ENCODE results near the gene PSMG2.
"Not testable (repeated sequence)": the region's sequence is repeated elsewhere in the genome, so short reads cannot be mapped to it uniquely, and the experiment has no call there.

The PSMG2 gene

DNA sequence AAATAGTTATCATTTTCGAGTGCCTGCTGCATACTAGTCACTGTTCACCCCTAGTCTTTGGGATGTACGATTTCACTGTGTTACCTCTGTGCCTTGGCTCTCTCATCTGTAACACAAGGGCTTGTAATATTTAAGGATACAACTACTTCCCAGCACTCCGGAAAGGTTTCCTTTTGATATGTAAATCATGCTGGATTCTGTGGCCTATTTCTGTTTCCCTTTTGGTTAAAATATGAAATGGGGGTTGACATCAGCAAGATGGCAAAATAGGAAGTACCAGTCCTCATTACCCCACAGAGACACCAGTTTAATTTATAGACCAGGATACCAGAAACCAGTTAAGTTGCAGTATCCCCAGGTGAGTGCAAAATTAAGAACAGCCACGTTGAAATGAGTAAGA, 23.5 kb downstream of the PSMG2 start:
- DNase-seq: no peak

DNA sequence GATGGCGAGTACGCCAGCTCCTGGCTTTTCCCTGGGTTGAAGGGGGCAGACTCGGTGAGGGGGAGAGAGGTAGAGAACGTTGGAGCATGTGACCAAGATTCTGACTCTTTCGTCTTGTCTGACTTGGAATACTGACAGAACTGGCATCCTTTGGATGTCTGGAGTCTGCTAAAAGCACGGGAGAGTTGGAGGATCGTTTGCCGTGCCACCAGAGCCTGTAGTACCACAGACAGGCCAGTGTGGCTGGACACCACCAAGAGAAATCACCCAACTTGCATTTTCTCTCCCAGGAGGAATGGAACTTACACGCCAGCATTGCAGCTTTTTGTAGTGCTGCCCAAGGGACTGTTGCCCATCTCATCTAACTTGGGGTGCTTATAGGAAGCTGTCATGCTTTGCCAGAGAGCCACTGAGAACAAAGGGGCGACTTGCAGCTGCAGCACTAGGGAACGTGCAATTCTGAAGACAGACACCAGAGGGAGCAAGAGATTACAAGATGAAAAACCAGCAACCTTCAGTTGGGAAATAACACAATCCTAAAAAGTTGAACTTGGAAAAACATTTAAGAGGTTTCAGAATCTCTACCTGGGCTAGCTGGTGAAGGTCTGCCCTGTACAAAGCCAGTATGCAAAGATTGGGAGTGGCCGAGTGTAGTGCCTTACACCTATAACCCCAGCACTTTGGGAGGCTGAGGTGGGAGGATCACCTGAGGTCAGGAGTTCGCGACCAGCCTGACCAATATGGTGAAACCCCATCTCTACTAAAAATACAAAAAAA, 24.1 kb downstream of the PSMG2 start:
- peak; percentile 9 for DNase-seq

DNA sequence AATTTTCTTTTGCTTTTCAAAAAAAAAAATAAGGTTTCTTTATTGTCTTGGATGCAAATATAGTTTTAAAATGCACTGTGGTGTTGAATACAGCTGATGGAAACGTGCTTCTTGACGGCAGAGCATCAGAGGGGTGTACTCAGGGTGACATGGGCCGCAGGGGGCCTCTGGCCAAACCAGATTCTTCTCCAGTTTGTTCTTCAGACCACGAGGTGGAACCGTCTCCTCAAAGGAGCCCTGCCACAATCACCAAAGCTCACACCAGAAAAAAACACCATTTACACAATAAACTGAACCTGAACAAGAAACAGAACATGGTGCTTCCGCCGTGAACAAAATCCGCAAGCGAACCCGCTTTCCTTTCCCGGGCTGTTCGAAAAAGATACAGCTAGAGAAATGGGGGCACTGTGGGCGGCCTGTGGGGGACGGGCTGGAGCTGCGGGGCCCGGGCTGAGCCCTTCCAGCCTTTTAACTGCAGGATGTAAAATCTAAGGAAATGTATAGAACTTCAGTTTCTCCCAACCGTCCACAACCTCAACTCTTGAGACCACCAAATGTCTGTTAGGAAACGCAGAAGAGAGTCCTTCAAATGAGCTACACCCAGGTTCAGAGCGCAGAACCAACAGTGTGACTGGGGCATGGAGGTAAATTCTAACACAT, 34.5 kb downstream of the PSMG2 start:
- DNase-seq: no peak

DNA sequence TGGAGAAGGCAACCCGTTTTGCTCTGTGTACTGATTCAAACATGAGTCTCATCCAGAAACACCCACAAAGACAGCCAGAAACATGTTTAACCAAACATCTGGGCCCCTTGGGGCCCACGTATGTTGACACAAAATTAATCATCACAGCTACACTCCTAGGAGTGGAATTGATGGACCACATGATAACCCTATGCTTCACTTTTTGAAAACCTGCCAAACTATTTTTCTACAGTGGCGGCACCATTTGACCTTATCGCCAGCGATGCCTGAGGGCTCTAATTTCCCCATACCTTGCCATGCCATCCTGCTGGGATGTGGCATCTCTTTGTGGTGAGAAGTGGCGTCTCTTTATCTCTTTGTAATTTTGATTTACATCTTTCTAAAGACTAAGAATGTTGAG, 38.5 kb downstream of the PSMG2 start:
- DNase-seq: no peak

DNA sequence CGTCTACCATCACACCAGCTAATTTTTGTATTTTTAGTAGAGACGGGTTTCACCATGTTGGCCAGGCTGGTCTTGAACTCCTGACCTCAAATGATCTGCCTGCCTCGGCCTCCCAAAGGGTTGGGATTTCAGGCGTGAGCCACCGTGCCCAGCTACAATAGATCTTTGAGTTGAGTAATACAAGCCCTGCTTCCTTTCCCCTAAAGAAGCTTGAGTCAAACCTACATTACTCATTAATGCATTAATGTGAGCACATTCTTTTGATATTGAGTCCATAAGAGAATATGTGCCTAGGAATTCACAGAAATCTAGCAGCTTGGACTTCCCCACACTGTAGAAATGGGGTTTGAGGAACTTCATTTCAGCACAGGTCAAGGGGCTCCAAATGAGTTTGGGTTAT, 39.6 kb downstream of the PSMG2 start:
- no peak for DNase-seq

DNA sequence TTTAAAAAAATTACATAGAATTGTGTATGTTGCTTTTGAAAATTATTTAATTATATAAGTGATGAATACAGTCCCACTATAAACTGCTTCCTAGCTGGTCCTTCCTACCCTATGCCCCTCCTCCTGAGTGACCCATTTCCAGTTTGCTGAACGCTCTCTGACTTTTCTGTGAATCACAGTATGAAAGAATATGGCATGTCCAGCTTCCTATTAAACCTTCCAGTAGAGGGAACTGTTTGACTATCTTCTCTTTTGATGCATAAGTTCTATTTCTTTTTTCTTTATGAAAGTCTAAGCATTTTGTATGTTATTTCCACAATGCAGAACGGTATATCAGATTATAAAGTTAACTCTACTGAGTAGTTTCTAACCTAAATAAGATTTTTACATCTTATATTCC, 41.3 kb downstream of the PSMG2 start:
- no peak for DNase-seq

DNA sequence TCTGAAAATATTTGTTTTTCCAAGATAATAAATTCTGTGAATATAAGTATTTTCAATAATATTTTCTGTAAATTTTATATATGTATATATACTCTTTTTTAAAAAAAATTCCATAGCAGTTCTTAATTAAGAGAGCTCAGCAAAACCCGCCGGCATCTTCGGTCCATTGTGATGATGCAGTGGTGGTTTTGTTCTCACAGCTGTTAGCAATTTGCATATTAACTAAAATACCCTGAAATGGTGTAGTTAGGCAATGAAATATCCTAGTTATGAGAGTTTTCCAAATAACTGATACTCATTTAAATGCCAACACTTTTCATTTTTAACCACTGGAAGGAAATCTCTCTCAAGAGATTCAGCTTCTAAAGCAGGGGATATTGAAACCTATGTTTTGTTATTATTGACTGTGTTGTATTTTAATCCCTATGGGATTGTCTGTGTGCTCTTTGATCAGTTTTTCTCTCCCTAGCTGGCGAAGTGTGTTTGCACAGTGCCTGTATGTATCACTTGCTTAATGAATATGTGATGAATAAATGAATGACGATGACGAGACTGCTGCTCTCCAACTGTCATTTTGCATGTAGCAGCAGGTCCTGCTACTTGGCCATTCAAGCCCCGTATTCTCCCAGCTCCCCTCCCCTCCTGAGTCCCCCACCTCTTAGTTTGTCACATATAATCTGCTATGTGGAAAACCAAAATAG, 42.4 kb downstream of the PSMG2 start:
- no peak for DNase-seq

DNA sequence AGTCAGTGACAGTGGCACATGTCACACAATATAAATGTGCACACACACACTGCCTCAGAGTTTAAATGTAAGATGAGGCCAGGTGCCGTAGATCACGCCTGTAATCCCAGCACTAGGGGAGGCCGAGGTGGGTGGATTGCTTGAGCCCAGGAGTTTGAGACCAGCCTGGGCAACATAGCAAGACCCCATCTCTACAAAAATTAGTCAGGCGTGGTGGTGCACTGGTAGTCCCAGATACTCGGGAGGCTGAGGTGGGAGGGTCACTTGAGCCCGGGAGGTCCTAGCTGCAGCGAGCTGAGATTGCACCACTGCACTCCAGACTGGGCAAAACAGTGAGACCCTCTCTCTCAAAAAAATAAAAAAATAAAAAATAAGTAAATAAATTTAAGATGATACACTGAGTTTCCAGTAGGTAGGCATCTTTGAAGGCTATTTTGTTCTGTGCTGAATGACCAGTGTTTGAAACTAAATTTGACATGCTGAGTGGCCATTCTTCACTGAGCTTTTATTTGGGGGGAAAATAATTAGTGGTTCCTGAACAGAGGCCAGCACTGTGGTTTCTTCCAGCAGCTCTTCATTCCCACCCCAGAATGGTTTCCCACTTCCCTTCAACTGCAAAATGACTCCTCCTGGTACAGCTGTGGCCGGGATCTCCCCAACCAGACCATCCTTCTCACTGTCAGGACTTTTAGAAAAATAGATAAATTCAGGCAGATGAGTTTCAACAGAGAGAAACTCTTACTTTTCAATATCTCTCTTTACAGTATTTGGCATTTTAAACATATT, 44.9 kb downstream of the PSMG2 start:
- DNase-seq: no peak

DNA sequence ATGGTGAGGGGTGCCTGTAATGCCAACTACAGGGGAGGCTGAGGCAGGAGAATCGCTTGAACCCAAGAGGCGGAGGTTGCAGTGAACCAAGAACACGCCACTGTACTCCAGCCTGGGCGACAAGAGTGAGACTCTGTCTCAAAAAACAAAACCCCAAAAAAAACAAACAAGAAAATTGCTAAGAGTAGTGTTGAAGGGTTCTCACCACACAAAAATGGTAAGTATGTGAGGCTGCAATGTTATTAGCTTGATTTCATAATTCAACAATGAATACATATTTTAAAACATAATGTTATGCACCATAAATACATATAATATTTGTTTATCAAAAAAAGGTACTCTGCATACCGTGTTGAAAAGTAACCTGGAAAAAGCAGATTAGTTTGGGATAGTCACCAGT, 45.8 kb downstream of the PSMG2 start:
- DNase-seq: no peak

DNA sequence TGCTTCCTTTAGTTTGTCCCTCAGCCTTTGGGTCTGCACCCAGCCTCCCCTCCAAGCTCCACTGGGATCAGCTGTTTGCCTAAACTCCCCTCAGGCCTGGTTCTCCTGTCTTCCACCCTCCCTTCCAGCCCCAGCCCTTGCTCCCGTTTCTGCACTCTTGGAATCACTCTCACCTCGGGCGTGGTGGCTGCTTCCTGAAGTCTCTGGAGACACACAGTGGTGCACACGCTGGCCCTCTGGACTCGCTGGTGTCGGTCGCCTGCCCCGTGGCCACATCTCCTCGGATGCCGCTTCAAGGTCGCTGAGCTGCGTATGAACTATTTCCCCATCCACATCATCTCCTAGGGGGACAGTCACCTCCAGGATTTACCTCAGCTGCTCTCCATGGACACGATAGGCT, 46.3 kb downstream of the PSMG2 start:
- no peak for DNase-seq

DNA sequence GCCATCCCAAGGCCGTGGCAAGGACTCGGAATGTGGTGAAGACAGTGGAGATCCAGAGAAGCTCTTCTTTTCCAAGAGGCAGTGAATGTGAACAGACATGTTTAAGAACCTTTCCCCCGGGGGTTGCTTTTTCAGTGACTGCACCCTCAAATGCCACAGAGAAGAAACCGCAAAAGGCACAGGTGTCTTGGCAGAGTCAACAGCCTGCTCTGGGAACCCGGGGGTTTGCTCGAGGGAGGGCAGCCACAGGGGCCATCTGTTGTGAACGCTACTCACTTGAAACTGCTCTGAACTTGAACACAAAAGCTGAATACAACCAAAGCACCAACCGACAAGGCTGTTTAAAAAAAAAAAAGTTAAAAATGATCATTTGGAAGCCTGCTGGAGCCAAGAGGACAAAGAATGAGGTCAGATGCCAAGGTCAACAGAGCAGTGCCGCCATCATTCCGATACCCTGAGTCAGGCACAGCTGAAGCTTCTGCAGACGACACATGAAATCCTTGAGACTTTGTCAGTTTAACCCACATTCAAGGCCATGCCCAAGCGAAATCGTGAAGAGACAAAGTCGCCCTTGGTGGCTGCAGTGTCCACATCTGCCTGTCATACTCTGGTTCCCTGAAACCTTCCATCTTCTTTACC, 47.4 kb downstream of the PSMG2 start:
- no peak for DNase-seq

DNA sequence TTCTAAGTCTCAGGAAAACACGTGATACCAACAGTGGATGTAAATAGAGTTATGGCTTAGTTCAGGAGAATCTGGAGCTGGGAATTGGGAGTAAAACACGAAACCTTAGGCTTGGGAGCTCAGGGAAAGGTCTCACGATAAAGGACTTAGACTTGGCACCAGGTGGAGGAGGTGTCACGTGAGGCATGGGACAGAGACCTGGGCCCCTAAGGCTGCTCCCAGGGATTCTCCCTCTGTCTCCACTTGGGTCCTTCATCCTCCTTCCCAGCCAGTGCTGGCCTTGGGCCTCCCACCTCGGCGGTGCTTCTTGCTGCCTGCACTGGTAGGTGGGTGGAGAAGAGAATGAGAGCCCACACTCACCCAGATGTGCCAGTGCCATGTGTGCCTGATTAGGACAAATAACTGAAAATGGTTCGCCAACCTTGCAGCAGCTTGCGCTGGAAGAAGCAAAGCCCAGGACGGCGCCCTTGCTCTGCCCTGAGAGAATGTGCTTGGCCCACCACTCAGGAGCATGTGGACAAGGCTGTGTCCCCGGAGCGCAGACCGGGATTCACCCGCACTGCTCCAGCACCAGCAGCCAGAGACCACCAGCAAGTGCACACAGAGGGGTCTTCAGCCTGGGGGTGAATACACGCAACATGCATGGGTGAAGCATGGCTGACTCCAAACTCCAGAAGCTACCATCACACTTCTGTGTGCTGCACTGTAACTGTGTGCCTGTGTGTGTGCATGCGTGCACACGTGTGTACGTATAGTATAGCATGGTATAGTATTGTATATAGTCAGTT, 48.1 kb downstream of the PSMG2 start:
- DNase-seq: no peak

DNA sequence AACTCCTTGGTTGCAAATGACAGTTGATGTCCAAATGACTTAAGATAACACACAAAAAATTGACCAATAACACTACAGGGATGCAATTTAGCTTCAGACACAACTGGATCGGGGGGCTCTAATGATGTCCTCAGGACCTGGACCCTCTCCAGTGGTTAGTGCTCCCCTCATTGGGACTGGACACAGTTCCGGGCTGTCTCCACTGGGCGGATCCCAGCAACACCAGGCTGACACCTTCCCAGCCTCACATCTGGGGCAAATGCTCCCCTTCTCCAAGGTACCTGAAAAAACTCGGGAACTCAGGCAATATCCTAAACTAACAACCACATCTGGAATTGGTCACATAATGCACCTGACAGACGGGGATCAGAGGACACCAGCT, 48.7 kb downstream of the PSMG2 start:
- DNase-seq: no peak

DNA sequence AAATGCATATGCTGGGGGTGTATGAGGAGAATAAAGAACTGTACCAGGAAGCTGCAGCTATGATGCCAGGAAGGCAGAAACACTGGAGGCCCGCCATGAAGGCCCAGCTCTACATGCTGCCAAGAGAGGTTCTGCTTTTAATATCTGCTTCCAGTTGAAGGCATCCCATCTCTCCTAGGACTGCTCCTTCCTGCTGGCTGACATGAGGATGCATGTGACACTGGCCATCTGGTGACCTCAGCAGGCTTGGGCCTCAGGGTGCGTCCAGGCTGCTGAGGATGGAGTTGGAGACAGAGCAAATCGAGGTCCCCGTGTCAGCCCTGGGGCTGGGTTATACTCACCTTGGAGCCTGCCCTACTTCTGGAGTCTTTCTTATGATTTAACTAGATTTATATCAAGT, 49.0 kb downstream of the PSMG2 start:
- no peak for DNase-seq

DNA sequence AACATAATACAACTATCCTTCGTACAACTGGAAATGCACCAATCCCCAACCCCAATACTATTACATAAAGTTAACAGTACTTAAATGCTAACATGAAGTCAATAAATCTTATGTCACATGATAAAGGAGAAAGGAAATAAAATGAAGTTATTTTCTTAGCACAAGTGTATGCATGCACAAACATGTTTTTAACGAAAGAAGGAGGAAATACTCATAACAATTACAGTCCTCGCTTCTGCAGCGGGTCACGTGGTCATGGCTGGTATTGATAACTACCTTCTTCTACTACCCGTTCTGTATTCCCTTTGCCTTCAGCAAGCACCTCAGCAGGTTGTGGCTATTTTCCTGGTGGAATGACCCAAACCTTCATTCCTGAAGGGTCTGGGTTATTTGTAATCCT, 51.7 kb downstream of the PSMG2 start:
- DNase-seq: no peak

DNA sequence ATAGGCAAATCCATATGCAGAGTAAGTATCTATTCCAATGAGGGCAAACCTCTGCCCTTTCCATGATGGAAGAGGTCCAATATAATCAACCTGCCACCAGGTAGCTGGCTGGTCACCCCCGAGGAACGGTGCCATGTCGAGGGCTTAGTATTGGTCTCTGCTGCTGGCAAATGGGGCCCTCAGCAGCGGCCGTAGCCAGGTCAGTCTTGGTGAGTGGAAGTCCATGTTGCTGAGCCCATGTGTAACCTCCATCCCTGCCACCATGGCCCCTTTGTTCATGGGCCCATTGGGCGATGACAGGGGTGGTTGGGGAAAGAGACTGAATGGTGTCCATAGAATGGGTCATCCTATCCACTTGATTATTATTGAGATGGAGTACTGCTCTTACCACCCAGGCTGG, 52.8 kb downstream of the PSMG2 start:
- DNase-seq: not testable (repeated sequence)

DNA sequence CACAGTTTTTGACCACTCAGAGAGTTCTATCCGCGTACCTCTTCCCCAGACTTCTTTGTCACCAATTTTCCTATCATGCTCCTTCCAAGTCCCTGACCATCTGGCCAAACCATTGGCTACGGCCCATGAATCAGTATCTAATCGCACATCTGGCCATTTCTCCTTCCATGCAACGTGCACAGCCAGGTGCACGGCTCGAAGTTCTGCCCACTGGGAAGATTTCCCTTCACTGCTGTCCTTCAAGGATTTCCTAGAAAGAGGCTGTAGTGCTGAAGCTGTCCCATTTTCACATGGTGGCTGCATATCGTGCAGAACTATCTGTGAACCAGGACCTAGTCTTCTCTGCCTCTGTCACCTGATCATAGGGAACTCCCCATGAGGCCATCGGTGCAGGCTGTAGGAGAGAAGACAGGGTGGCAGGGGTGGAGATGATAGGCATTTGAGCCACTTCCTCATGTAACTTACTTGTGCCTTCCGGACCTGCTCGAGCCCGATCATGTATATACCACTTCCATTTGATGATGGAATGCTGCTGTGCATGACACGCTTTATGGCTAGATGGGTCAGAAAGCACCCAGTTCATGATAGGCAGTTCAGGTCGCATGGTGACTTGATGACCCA, 53.9 kb downstream of the PSMG2 start:
- DNase-seq: not testable (repeated sequence)

DNA sequence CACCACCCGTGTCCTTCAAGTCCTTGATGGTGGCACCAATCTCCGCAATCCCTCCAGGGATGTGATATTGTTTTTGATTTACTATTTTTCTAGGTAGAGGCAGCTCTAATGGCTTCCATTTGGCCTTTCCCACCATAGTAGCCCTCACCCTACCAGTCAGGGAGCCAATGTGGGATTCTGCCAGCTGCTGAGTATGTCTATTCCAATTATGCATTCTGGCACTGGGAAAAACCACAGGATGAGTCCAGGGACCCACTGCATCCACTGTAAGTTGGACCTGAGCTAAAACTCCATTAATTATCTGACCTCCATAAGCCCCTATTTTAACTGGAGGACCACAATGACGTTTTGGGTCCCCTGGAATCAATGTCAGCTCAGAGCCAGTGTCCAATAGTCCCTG, 55.7 kb downstream of the PSMG2 start:
- DNase-seq: not testable (repeated sequence)

DNA sequence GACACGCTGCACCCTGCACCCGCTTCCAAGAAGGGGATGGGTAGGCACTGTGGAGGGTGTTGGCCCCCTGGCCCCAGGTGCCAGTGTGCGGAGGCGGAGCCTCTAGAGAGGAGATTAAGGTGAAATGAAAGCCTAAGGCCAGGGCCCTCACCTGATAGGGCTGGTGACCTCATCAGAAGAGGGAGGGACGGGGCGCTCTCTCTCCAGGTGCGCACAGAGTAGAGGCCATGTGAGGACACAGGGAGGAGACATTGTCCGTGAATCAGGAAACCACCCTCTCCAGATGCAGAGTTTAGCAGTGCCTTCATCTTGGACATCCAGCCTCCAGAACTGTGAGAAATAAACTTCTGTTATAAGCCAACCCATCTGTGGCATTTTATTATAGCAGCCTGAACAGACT, 62.3 kb downstream of the PSMG2 start:
- no peak for DNase-seq

DNA sequence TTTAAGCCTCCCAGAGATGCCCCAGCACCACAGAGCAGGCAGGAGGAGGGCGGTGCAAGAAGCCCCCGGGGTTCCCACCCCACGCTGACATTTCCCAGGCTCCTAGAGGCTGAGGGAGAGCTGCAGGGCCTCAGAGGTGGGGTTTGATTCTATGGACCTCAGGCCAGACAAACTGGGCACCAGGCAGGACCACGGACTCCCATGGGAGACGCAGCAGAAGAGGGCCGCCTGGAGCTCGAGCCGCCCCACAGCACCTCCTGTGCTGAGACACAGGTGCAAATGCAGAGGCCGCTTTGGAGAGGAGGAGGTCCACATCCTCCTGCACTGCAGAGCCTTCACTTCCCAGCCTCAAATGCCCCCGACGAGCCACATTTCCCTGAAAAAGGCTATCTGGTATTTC, 62.7 kb downstream of the PSMG2 start:
- DNase-seq: no peak

DNA sequence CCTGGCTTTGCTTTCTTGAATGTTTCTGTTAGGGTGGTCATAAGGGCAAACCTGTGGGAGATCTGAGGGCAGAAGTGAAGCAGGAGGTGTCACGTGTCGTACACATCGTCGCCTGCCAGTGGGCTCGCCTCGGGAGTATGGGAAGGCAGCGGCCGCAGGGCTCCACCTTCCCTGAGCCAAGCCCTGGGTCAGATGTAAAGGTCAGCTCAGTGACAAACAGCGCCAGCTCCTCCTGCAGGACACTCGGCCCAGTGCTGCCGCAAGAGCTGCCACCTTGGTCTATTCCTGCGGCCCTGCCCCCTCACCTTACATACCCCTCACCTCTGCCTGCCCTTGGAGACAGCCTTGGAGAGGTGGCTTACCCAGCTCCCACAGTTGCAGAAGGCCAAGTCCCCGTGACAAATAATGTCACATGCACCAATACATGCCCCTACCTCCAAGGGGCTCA, 64.2 kb downstream of the PSMG2 start:
- no peak for DNase-seq

Data from NCI-H1048 (cell line).